Panc1 (cell line): ENCODE results near the gene GRM6. TPM values are rescaled to one million over a fixed set of nuclear protein-coding genes. Genes with fewer than 3 reads are reported as not detected.

Experiments used
- ATAC-seq: fragments of 200-7000 bp; cut with Tn5 transposase; 2 replicates; pipeline ENCODE4 v1.9.1; 2020; ENCODE audit warnings: mild to moderate bottlenecking, moderate library complexity
- BruUV-seq: library from RNA; stranded (reverse); fragments of 400-500 nt; replicated peaks from 2 replicates; lab custom pipeline; 2021; lab: Mats Ljungman, UMichigan
- CTCF ChIA-PET: fragments of 300-600 bp; sonication (Branson Sonifier 250); formaldehyde crosslinking; loops from one replicate; lab custom pipeline; 2022; ENCODE audit warnings: antibody characterized with exemption; lab: Charles Lee
- POLR2A ChIA-PET: fragments of 300-600 bp; sonication (Branson Sonifier 250); formaldehyde crosslinking; loops from one replicate; lab custom pipeline; 2022; ENCODE audit warnings: antibody characterized with exemption; lab: Charles Lee
- DNase-seq: peaks from one replicate; pipeline ENCODE4 v3.0.0-alpha.2; 2010; ENCODE audit warnings: low read depth, low spot score
- H3K27ac ChIP-seq: 2 replicates; pipeline ENCODE4 v1.5.1; 2011; ENCODE audit warnings: mild to moderate bottlenecking, low read length, inconsistent platforms
- H3K27me3 ChIP-seq: fragments of 200-500 bp; sonication (Bioruptor generic); 2 replicates; pipeline ENCODE4 v1.6.0; 2014; ENCODE audit warnings: low read length, inconsistent platforms; ENCODE audit not compliant: control insufficient read depth, insufficient read depth
- H3K36me3 ChIP-seq: fragments of 200-500 bp; sonication (Bioruptor generic); 2 replicates; pipeline ENCODE4 v1.5.1; 2014; ENCODE audit warnings: inconsistent platforms, mild to moderate bottlenecking, low read length, moderate library complexity; ENCODE audit not compliant: control insufficient read depth, insufficient read depth
- H3K4me1 ChIP-seq: 2 replicates; pipeline ENCODE4 v1.5.1; 2011; ENCODE audit warnings: inconsistent platforms, mild to moderate bottlenecking, low read length, moderate library complexity; ENCODE audit not compliant: control insufficient read depth, insufficient read depth
- H3K4me3 ChIP-seq, 2 experiments: 2 replicates each; pipeline ENCODE4 v1.5.1; 2011 to 2012; ENCODE audit warnings: low read depth in 2 of 2, low read length in 2 of 2, mild to moderate bottlenecking in 2 of 2, inconsistent platforms in 1 of 2, moderate library complexity in 1 of 2
- H3K9me3 ChIP-seq: fragments of 200-500 bp; sonication (Bioruptor generic); 2 replicates; pipeline ENCODE4 v1.5.1; 2014; ENCODE audit warnings: low read depth, mild to moderate bottlenecking, inconsistent platforms, low read length, moderate library complexity; ENCODE audit not compliant: control insufficient read depth, insufficient read depth
- CTCF ChIP-seq: fragments of 450-650 bp; IDR thresholded peaks from 2 replicates; pipeline ENCODE4 v1.5.1; 2017; ENCODE audit warnings: mild to moderate bottlenecking
- POLR2AphosphoS5 ChIP-seq: IDR thresholded peaks from 2 replicates; pipeline ENCODE4 v1.6.1; 2012; ENCODE audit warnings: mild to moderate bottlenecking, low read depth, low read length, moderate library complexity
- REST ChIP-seq, 2 experiments: IDR thresholded peaks; 2 replicates each; pipeline ENCODE4 v1.6.1; 2011 to 2012; ENCODE audit warnings: low read depth in 2 of 2, control low read depth in 1 of 2, low read length in 1 of 2, mild to moderate bottlenecking in 1 of 2, moderate library complexity in 1 of 2; ENCODE audit not compliant: insufficient read depth in 1 of 2
- SIN3A ChIP-seq: IDR thresholded peaks from 2 replicates; pipeline ENCODE4 v1.6.1; 2012; ENCODE audit warnings: low read depth, mild to moderate bottlenecking, low read length, moderate library complexity, borderline replicate concordance; ENCODE audit not compliant: insufficient read depth
- TCF7L2 ChIP-seq: IDR thresholded peaks from 2 replicates; pipeline ENCODE4 v1.6.1; 2011; ENCODE audit warnings: mild to moderate bottlenecking, low read depth, low read length, inconsistent platforms
- in situ Hi-C: cut with HindIII; loops from 2 replicates; pipeline ENCODE4 v1.10.0; 2016; ENCODE audit warnings: low sequenced_read_pairs, low pct_unique_long_range_greater_than_20kb
- intact Hi-C: fragments of 100-400 bp; cut with micrococcal nuclease; formaldehyde crosslinking; loops from one replicate; pipeline ENCODE4 v1.10.0; 2022; ENCODE audit not compliant: unreplicated experiment
- total RNA-seq: library from RNA; stranded (reverse); gene quantifications from one replicate; pipeline ENCODE4 v1.2.1, GENCODE V29; 2021; ENCODE audit not compliant: unreplicated experiment

The GRM6 gene
- total RNA-seq, 1 experiment from 2014 or later = not detected

- H3K4me1 ChIP-seq = no peaks in the 10 kb centered on the region
- ChIA-PET CTCF (no interaction called here), POLR2A (interaction anchor here (0.7 kb wide), 1 partner anchor 18 kb away, joined by 6 read pairs; no protein-coding TSS in a partner anchor)
- no peaks in the 10 kb centered on the region for H3K27me3 ChIP-seq
- DNase-seq = no peak
- TF ChIP-seq SIN3A = no peak
- no peak for TF ChIP-seq CTCF
- no peak for TF ChIP-seq REST (IDR thresholded peaks at IDR 0.05; ENCODE audit: insufficient read depth in 1 of 2, low read depth in 2 of 2, low read length in 1 of 2)
- no peak for TF ChIP-seq TCF7L2
- no peak for TF ChIP-seq POLR2AphosphoS5
- no peak overlapping the region for H3K27ac ChIP-seq
- intact Hi-C loops (no loop called here), in situ Hi-C loops (no loop called here)
- no TSS peak for BruUV-seq
- no peak overlapping the region for H3K4me3 ChIP-seq
- ATAC-seq = no peak
- no peaks in the 10 kb centered on the region for H3K36me3 ChIP-seq
- no peaks in the 10 kb centered on the region for H3K9me3 ChIP-seq
Observed at GRCh38 chr5:178984145-178985072, 10.7 kb downstream of the GRM6 start.

- intact Hi-C loops = no loop called here
- ChIA-PET CTCF (no interaction called here), POLR2A (no interaction called here)
- Histone ChIP-seq H3K36me3 (no peaks in the 10 kb centered on the region), H3K9me3 (peaks cover 5% of the 10 kb centered on the region; the same call in 1 of the 2 replicates), H3K4me1 (no peaks in the 10 kb centered on the region), H3K4me3 (no peak overlapping the region), H3K27ac (no peak overlapping the region), H3K27me3 (no peaks in the 10 kb centered on the region)
- in situ Hi-C loops = no loop called here
- DNase-seq (no peak), ATAC-seq (no peak)
- no TSS peak for BruUV-seq
- TF ChIP-seq REST (IDR thresholded peaks at IDR 0.05; ENCODE audit: insufficient read depth in 1 of 2, low read depth in 2 of 2, low read length in 1 of 2) (no peak), CTCF (no peak), POLR2AphosphoS5 (no peak), SIN3A (no peak), TCF7L2 (no peak)
Observed at GRCh38 chr5:178983728-178984127, 11.4 kb downstream of the GRM6 start.
